Measurements from ENCODE around the gene TOM1. TPM values are rescaled to one million over a fixed set of nuclear protein-coding genes. Genes with fewer than 3 reads are reported as not detected.

Gene TOM1
- total and polyA plus RNA-seq, 2 of the 13 experiments (the other 11 are each of a cell fraction or from before 2014, with no cell fraction given): 30.8 to 87.3 TPM

DNA sequence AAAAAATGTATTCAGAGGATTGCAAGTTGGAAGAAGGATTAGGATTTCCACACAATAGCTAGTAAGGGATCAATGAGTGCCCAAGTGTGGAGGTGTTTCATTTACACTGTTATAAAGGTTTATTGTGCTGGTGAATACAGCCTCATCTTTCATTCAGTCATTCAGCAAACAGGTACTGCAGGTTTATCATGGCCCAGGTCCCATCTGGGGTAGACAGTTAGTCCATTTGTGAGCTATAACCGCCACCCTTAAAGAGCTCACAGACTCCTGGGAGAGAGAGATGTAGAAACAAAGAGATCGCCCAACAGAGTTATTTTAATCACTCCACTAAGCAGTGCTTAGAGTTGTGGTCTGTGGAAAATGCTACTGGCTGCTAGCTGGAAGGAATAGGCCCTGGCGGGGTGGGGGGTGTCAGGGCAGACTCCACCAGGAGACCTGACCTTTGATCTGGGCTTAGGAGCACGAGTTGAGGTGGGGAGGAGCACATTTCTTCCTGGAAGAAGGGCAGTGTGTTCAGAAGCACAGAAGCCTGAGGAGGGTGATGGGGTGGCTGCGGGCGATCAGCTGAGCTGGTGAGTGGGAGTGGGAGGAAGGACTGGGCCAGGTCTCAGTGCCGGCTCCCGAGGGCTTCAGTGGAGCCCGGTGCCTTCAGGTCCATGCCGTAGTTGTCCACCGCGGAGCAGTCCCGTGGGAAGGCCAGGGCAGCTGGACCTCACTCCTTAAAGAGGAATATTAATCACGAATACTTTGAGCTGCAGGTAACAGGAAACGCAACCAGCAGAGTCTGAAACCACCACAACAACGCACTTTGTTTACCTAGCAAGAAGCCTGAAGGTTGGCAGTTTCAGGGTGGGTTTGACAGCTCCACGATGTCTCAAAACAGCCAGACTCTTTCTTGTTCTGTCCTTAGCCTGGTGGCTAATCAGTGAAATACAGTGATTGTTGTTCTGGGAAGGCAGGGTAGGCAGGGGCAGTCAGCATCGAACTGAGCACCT lies 11.2 kb downstream of the TOM1 start (continued):
- TF ChIP-seq ZNF607 (CRISPR knock-in tag; IDR thresholded peaks at IDR 0.05; ENCODE audit: borderline replicate concordance) (0 out of 2 replicates have a peak, but pooled peaks have one; percentile 25), MXI1 (IDR thresholded peaks at IDR 0.05; ENCODE audit: borderline replicate concordance, low read depth, low read length) (peak; percentile 33; the same call in 1 of the 3 replicates), JDP2 (CRISPR knock-in tag; IDR thresholded peaks at IDR 0.05; ENCODE audit: borderline replicate concordance) (no peak), MAF1 (CRISPR knock-in tag; IDR thresholded peaks at IDR 0.05; ENCODE audit: borderline replicate concordance) (no peak), ATRX (CRISPR knock-in tag; IDR thresholded peaks at IDR 0.05; ENCODE audit: borderline replicate concordance) (no peak), ZNF788 (CRISPR knock-in tag; IDR thresholded peaks at IDR 0.05; ENCODE audit: borderline replicate concordance) (peak; percentile 40; the same call in 1 of the 2 replicates), ZNF543 (CRISPR knock-in tag; IDR thresholded peaks at IDR 0.05) (no peak), THAP11 (CRISPR knock-in tag; IDR thresholded peaks at IDR 0.05) (peak; percentile 16; the same call in 1 of the 2 replicates), CHD2 (IDR thresholded peaks at IDR 0.05; ENCODE audit: low read depth, low read length) (no peak), KAT8 (CRISPR knock-in tag; IDR thresholded peaks at IDR 0.05) (no peak; the same call in 1 of the 2 replicates), ZNF605 (CRISPR knock-in tag; IDR thresholded peaks at IDR 0.05) (no peak), HNF4A (CRISPR knock-in tag; IDR thresholded peaks at IDR 0.05) (peak; percentile 89), ZNF614 (CRISPR knock-in tag; IDR thresholded peaks at IDR 0.05; ENCODE audit: borderline replicate concordance) (0 out of 2 replicates have a peak, but pooled peaks have one; percentile 0), NFIB (CRISPR knock-in tag; IDR thresholded peaks at IDR 0.05; ENCODE audit: borderline replicate concordance) (no peak), RFXAP (CRISPR knock-in tag; IDR thresholded peaks at IDR 0.05; ENCODE audit: borderline replicate concordance) (no peak), ZNF776 (CRISPR knock-in tag; IDR thresholded peaks at IDR 0.05) (no peak), NR2F1 (CRISPR knock-in tag; IDR thresholded peaks at IDR 0.05) (peak in 1 of 2 experiments; percentile 73; a peak in 2 of 4 replicates)
- TF ChIP-seq, protein P1, sequence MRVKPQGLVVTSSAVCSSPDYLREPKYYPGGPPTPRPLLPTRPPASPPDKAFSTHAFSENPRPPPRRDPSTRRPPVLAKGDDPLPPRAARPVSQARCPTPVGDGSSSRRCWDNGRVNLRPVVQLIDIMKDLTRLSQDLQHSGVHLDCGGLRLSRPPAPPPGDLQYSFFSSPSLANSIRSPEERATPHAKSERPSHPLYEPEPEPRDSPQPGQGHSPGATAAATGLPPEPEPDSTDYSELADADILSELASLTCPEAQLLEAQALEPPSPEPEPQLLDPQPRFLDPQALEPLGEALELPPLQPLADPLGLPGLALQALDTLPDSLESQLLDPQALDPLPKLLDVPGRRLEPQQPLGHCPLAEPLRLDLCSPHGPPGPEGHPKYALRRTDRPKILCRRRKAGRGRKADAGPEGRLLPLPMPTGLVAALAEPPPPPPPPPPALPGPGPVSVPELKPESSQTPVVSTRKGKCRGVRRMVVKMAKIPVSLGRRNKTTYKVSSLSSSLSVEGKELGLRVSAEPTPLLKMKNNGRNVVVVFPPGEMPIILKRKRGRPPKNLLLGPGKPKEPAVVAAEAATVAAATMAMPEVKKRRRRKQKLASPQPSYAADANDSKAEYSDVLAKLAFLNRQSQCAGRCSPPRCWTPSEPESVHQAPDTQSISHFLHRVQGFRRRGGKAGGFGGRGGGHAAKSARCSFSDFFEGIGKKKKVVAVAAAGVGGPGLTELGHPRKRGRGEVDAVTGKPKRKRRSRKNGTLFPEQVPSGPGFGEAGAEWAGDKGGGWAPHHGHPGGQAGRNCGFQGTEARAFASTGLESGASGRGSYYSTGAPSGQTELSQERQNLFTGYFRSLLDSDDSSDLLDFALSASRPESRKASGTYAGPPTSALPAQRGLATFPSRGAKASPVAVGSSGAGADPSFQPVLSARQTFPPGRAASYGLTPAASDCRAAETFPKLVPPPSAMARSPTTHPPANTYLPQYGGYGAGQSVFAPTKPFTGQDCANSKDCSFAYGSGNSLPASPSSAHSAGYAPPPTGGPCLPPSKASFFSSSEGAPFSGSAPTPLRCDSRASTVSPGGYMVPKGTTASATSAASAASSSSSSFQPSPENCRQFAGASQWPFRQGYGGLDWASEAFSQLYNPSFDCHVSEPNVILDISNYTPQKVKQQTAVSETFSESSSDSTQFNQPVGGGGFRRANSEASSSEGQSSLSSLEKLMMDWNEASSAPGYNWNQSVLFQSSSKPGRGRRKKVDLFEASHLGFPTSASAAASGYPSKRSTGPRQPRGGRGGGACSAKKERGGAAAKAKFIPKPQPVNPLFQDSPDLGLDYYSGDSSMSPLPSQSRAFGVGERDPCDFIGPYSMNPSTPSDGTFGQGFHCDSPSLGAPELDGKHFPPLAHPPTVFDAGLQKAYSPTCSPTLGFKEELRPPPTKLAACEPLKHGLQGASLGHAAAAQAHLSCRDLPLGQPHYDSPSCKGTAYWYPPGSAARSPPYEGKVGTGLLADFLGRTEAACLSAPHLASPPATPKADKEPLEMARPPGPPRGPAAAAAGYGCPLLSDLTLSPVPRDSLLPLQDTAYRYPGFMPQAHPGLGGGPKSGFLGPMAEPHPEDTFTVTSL (CRISPR knock-in tag; IDR thresholded peaks at IDR 0.05; ENCODE audit: borderline replicate concordance): no peak
- TF ChIP-seq, protein P2, sequence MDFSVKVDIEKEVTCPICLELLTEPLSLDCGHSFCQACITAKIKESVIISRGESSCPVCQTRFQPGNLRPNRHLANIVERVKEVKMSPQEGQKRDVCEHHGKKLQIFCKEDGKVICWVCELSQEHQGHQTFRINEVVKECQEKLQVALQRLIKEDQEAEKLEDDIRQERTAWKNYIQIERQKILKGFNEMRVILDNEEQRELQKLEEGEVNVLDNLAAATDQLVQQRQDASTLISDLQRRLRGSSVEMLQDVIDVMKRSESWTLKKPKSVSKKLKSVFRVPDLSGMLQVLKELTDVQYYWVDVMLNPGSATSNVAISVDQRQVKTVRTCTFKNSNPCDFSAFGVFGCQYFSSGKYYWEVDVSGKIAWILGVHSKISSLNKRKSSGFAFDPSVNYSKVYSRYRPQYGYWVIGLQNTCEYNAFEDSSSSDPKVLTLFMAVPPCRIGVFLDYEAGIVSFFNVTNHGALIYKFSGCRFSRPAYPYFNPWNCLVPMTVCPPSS (IDR thresholded peaks at IDR 0.05): no peak
